Activated naive CD4-positive, alpha-beta T cell treated with anti-CD3 and anti-CD28 coated beads for 36 hours (primary cell): ENCODE data around the gene MAST3. TPM values are rescaled to one million over a fixed set of nuclear protein-coding genes. Genes with fewer than 3 reads are reported as not detected.

Experiments
- CTCF ChIA-PET: fragments of 350-600 bp; sonication (Branson Sonifier 250); formaldehyde crosslinking; loops from one replicate; lab custom pipeline; 2021; ENCODE audit warnings: antibody characterized with exemption; lab: Charles Lee
- DNase-seq: peaks from one replicate; pipeline ENCODE4 v3.0.0-alpha.2; 2020
- H3K27ac Mint-ChIP-seq: one replicate; pipeline ENCODE4 v1.8.0; 2021; ENCODE audit warnings: mild to moderate bottlenecking, mixed read lengths
- H3K27me3 Mint-ChIP-seq: one replicate; pipeline ENCODE4 v1.8.0; 2021; ENCODE audit warnings: low read depth, mixed read lengths
- H3K36me3 Mint-ChIP-seq: one replicate; pipeline ENCODE4 v1.8.0; 2021; ENCODE audit warnings: low read depth, mixed read lengths
- H3K4me1 Mint-ChIP-seq: one replicate; pipeline ENCODE4 v1.8.0; 2021; ENCODE audit warnings: low read depth, mixed read lengths
- H3K4me3 Mint-ChIP-seq: one replicate; pipeline ENCODE4 v1.8.0; 2021; ENCODE audit warnings: mild to moderate bottlenecking, moderate library complexity, mixed read lengths
- H3K9me3 Mint-ChIP-seq: one replicate; pipeline ENCODE4 v1.8.0; 2021; ENCODE audit warnings: mixed read lengths
- intact Hi-C: fragments of 100-400 bp; cut with micrococcal nuclease; formaldehyde crosslinking; loops from one replicate; pipeline ENCODE4 v1.15.1; 2023
- total RNA-seq, 2 experiments: library from RNA; stranded (reverse); gene quantifications; one replicate each; pipeline ENCODE4 v1.2.3, GENCODE V29; 2021

MAST3 gene
- total RNA-seq, 2 experiments from 2014 or later, result 12.8 to 13.5 TPM

- Mint-ChIP-seq H3K9me3 (no peaks in the 10 kb centered on the region), H3K27me3 (no peaks in the 10 kb centered on the region), H3K27ac (peak overlapping the region; percentile 37), H3K4me3 (peak overlapping the region; percentile 73), H3K4me1 (peaks cover 32% of the 10 kb centered on the region), H3K36me3 (no peaks in the 10 kb centered on the region)
- CTCF ChIA-PET, result interaction anchor here (1.0 to 1.2 kb wide), 2 partner anchors 111 to 134 kb away, joined by 3 to 5 read pairs; no protein-coding TSS in a partner anchor
- peak; percentile 94 for DNase-seq
- intact Hi-C loops, result loop anchor here (1.0 to 2.0 kb wide), 2 partner anchors 27 to 74 kb away; no protein-coding TSS in a partner anchor
These were observed 20.3 kb downstream of the MAST3 start for GRCh38 chr19:18117692-18118378.

- Mint-ChIP-seq H3K27me3 (no peaks in the 10 kb centered on the region), H3K36me3 (peaks cover under 1% of the 10 kb centered on the region), H3K9me3 (no peaks in the 10 kb centered on the region), H3K27ac (peak overlapping the region; percentile 82), H3K4me3 (peak overlapping the region; percentile 73), H3K4me1 (peaks cover 31% of the 10 kb centered on the region)
- peak; percentile 6 for DNase-seq
- intact Hi-C loops, result loop anchor here (1.0 to 2.0 kb wide), 2 partner anchors 28 to 34 kb away; no protein-coding TSS in a partner anchor
- CTCF ChIA-PET, result interaction anchor here (1.2 kb wide), 1 partner anchor 133 kb away, joined by 5 read pairs; no protein-coding TSS in a partner anchor
These were observed 20.9 kb downstream of the MAST3 start for GRCh38 chr19:18118420-18119012.

DNA sequence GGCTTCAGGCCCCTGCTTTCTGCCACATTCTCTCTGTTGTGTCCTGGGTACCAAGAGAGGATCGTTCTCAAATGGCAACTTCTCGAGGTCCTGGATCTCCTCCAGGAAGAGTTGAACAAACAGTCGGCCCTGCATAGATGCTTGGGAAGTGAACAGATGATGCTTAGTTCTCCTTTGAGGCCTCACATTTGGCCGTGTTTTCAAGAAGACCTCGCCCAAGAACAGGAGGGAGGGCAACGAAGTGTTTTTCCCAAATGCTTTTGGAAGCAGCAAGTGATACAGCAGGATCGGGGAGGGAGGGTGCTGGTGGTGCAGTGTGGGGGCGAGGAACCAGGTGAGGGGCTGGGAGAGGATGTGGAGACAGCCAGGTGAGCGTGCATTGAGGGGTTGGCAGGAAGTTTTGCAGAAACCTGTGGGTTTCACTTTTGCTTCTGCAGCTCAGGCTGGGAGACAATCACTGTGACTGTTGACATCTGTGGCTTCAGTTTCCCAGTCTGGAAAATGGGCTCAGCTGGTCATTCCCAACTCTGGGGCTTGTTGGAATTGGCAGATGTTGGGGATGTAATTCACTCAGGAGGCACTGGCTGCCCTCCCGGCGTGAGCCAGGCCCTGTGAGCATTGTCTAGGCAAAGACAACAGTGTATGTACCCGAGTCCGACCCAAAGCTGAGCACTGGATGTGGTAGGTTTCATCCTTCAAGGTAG is 21.6 kb downstream of the MAST3 start:
- Mint-ChIP-seq H3K9me3 (no peaks in the 10 kb centered on the region), H3K27ac (peak overlapping the region; percentile 82), H3K36me3 (peaks cover 2% of the 10 kb centered on the region), H3K4me1 (peaks cover 31% of the 10 kb centered on the region), H3K27me3 (no peaks in the 10 kb centered on the region), H3K4me3 (peak overlapping the region; percentile 73)
- CTCF ChIA-PET, result interaction anchor here (0.6 to 2.1 kb wide), 3 partner anchors 19 to 209 kb away, joined by 3 to 6 read pairs (median 5); no protein-coding TSS in a partner anchor
- intact Hi-C loops, result loop anchor here (1.0 to 2.0 kb wide), 2 partner anchors 28 to 33 kb away; no protein-coding TSS in a partner anchor
- peak; percentile 68 for DNase-seq

DNA sequence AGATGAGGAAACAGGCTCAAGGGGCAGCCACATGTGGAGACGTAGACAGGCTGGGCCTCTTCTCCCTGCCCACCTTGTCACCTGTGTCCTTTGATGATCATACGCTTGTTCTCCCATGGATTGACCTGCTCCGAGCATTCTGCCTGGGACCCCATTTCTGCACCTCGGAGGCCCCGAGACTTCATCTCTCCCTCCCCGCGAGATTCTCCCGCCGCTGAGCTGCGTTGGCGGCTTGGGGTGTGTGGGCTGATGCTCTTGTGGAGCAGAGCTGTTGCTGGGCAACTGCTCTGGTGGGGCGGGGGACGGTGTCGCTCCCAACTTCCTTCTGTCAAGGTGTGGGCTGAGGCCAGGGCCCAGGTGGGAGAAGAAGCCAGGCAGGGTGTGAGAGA is 22.1 kb downstream of the MAST3 start:
- CTCF ChIA-PET, result interaction anchor here (0.6 to 2.1 kb wide), 3 partner anchors 48 to 208 kb away, joined by 3 to 6 read pairs (median 3); no protein-coding TSS in a partner anchor
- peaks cover 6% of the 10 kb centered on the region for H3K36me3 Mint-ChIP-seq
- no peaks in the 10 kb centered on the region for H3K9me3 Mint-ChIP-seq
- no peaks in the 10 kb centered on the region for H3K27me3 Mint-ChIP-seq
- H3K27ac Mint-ChIP-seq, result peak overlapping the region; percentile 82
- peak overlapping the region; percentile 73 for H3K4me3 Mint-ChIP-seq
- peaks cover 31% of the 10 kb centered on the region for H3K4me1 Mint-ChIP-seq
- DNase-seq, result peak; percentile 56
- intact Hi-C loops, result loop anchor here (1.0 to 2.0 kb wide), 2 partner anchors 29 to 33 kb away; no protein-coding TSS in a partner anchor

GRCh38 chr19:18120127-18120526 is 22.5 kb downstream of the MAST3 start:
- no peaks in the 10 kb centered on the region for H3K27me3 Mint-ChIP-seq
- H3K27ac Mint-ChIP-seq, result peak overlapping the region; percentile 82
- peaks cover 6% of the 10 kb centered on the region for H3K36me3 Mint-ChIP-seq
- peaks cover 31% of the 10 kb centered on the region for H3K4me1 Mint-ChIP-seq
- CTCF ChIA-PET, result interaction anchor here (1.1 to 2.1 kb wide), 2 partner anchors 48 to 160 kb away, joined by 3 to 6 read pairs; no protein-coding TSS in a partner anchor
- intact Hi-C loops, result no loop called here
- DNase-seq, result no peak
- no peaks in the 10 kb centered on the region for H3K9me3 Mint-ChIP-seq
- peak overlapping the region; percentile 73 for H3K4me3 Mint-ChIP-seq

DNA sequence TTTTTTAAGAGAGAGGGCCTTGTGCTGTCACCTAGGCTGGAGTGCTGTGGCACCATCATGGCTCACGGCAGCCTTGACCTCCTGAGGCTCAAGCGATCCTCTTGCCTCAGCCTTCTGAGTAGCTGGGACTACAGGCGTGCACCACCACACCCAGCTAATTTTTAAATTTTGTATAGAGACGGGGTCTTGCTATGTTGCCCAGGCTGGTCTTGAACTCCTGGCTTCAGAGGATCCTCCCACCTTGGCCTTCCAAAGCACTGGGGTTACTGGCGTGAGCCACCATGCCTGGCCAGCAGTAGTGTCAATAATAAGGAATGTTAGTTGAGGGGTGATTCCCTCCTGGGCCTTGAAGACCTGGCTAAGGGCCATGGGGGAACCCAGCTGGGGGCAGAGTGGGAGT is 23.6 kb downstream of the MAST3 start:
- intact Hi-C loops, result no loop called here
- Mint-ChIP-seq H3K36me3 (peaks cover 8% of the 10 kb centered on the region), H3K27me3 (no peaks in the 10 kb centered on the region), H3K4me1 (peaks cover 31% of the 10 kb centered on the region), H3K27ac (peak overlapping the region; percentile 50), H3K4me3 (no peak overlapping the region), H3K9me3 (no peaks in the 10 kb centered on the region)
- CTCF ChIA-PET, result interaction anchor here (2.1 kb wide), 2 partner anchors 8 to 47 kb away, joined by 6 read pairs; no protein-coding TSS in a partner anchor
- DNase-seq, result no peak

DNA sequence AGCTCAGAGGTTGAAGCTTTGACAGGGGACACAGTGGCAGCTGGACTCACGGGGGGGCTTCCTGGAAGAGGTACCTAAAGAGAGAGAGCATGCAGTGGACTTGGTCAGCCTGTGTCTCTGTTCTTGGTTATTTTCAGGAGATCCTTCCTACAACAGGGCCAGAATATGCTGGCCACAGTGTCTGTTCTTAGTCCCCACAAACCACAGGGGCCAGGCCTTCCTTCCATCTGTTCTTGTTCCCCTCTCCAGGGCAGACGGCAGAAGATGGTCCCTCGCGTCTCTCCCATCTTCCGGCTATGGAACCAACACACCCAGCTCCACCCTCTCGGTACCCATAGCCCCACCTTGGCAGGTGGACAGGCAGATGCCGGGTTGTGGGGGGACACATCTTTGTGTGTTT is 24.8 kb downstream of the MAST3 start:
- no peak overlapping the region for H3K27ac Mint-ChIP-seq
- intact Hi-C loops, result no loop called here

DNA sequence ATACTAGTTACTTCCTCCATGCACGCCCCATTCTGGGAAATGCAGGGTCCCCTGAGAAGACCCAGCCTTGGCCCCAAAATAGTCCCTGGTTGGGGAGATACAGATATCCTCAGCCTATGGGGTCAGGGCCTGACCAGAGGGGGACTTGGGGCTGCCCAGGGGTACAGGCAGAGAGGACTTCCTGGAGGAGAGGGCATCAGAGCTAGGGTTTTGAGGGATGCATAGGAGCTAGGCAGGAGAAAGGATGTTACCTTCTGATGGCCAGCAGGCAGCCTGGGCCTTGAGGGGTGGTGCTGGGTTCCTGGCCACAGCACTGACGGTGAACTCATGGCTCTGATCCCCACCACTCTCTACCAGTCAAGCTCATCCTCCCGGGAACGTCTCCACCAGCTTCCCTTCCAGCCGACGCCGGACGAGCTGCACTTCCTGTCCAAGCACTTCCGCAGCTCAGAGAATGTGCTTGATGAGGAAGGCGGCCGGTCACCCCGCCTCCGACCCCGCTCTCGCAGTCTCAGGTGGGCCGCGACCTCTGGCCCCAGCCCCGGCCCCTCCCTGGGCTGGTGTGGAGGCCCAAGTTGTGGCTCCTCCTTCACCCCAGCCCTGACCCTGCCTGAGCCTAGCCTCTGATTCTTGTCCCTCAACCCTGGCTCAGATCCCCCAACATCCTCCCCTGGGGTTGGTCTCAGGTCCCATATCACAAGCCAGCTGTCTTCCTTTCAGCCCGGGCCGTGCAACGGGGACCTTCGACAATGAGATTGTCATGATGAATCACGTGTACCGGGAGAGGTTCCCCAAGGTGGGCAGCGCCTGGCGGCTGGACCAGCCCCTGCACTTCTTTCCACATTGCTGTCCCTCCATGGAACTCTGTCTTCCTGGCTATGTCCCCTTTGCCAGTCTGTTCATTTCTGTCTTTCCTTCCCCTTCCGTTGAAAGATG is 25.6 kb downstream of the MAST3 start:
- peaks cover 8% of the 10 kb centered on the region for H3K36me3 Mint-ChIP-seq
- no peak overlapping the region for H3K4me3 Mint-ChIP-seq
- CTCF ChIA-PET, result interaction anchor here (0.6 to 2.1 kb wide), 2 partner anchors 10 to 153 kb away, joined by 4 to 6 read pairs; no protein-coding TSS in a partner anchor
- H3K27me3 Mint-ChIP-seq, result no peaks in the 10 kb centered on the region
- DNase-seq, result no peak
- no peaks in the 10 kb centered on the region for H3K9me3 Mint-ChIP-seq
- H3K4me1 Mint-ChIP-seq, result peaks cover 24% of the 10 kb centered on the region
- intact Hi-C loops, result no loop called here
- no peak overlapping the region for H3K27ac Mint-ChIP-seq

More for the DNA sequence above, 24.8 kb downstream of the MAST3 start:
- no peaks in the 10 kb centered on the region for H3K27me3 Mint-ChIP-seq
- peaks cover 26% of the 10 kb centered on the region for H3K4me1 Mint-ChIP-seq
- H3K36me3 Mint-ChIP-seq, result peaks cover 8% of the 10 kb centered on the region
- CTCF ChIA-PET, result interaction anchor here (0.6 to 2.1 kb wide), 2 partner anchors 9 to 152 kb away, joined by 4 to 6 read pairs; no protein-coding TSS in a partner anchor
- H3K4me3 Mint-ChIP-seq, result no peak overlapping the region
- no peak for DNase-seq
- no peaks in the 10 kb centered on the region for H3K9me3 Mint-ChIP-seq

- CTCF ChIA-PET, result interaction anchor here (1.0 kb wide), 1 partner anchor 12 kb away, joined by 3 read pairs; no protein-coding TSS in a partner anchor
These were observed 26.2 kb downstream of the MAST3 start for GRCh38 chr19:18123819-18124218.

GRCh38 chr19:18126097-18126496 is 28.5 kb downstream of the MAST3 start:
- H3K9me3 Mint-ChIP-seq, result no peaks in the 10 kb centered on the region
- no peak overlapping the region for H3K27ac Mint-ChIP-seq
- H3K27me3 Mint-ChIP-seq, result no peaks in the 10 kb centered on the region
- H3K36me3 Mint-ChIP-seq, result peaks cover 16% of the 10 kb centered on the region
- intact Hi-C loops, result no loop called here
- no peaks in the 10 kb centered on the region for H3K4me1 Mint-ChIP-seq
- CTCF ChIA-PET, result interaction anchor here (0.6 to 1.1 kb wide), 4 partner anchors 36 to 195 kb away, joined by 3 to 8 read pairs (median 4); no protein-coding TSS in a partner anchor
- H3K4me3 Mint-ChIP-seq, result no peak overlapping the region
- DNase-seq, result no peak

More at GRCh38 chr19:18123819-18124218, 26.2 kb downstream of the MAST3 start:
- DNase-seq, result no peak
- Mint-ChIP-seq H3K4me3 (no peak overlapping the region), H3K4me1 (peaks cover 17% of the 10 kb centered on the region), H3K9me3 (no peaks in the 10 kb centered on the region), H3K27ac (no peak overlapping the region), H3K36me3 (peaks cover 10% of the 10 kb centered on the region), H3K27me3 (no peaks in the 10 kb centered on the region)
- intact Hi-C loops, result no loop called here

DNA sequence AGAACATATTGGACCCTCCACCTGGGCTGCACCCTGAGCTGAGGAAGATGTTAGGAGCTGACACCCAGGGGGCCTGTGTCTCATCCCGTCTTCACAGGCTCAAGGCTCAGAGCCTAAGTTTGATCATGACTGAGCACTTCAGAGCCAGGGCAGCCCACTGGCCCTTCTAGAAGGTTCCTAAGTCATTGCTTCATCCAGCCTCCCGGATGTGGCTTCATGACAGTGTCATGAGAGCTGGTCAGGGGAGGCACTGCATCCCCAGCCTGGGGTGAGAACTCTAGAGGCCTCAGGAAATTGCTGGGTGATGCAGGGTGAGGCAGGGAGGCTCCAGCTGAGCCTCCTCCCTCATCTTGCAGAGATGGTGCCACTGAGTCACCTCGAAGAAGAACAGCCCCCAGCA is 30.5 kb downstream of the MAST3 start:
- H3K4me1 Mint-ChIP-seq, result no peaks in the 10 kb centered on the region
- CTCF ChIA-PET, result interaction anchor here (0.7 to 1.0 kb wide), 2 partner anchors 15 to 19 kb away, joined by 3 read pairs; no protein-coding TSS in a partner anchor
- H3K4me3 Mint-ChIP-seq, result no peak overlapping the region
- peaks cover 16% of the 10 kb centered on the region for H3K36me3 Mint-ChIP-seq
- no peak overlapping the region for H3K27ac Mint-ChIP-seq
- no peak for DNase-seq
- no peaks in the 10 kb centered on the region for H3K9me3 Mint-ChIP-seq
- intact Hi-C loops, result no loop called here
- no peaks in the 10 kb centered on the region for H3K27me3 Mint-ChIP-seq
